Measurements from ENCODE around the gene CD40LG.

Gene CD40LG

DNA sequence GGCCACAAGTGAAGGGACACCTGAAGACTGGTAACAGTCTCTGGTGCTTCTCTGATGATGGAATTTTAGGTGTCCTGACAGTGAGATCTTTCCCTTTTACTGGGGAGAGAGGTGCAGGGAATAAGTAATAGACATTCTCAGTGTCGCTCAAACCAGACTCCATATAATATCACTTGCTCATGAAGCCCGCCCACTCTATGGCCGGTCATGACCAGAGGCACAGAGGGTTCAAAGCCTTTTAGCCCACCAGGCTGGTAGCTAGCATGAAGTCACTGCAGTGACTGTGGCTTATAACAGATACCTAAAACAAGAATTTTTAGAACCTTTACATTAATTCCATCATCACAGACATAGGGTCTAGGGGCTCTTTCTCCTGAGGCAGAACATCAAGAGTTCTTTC, 2.9 kb downstream of the CD40LG start:
- no peak for DNase-seq (ENCODE audit: low read depth)

DNA sequence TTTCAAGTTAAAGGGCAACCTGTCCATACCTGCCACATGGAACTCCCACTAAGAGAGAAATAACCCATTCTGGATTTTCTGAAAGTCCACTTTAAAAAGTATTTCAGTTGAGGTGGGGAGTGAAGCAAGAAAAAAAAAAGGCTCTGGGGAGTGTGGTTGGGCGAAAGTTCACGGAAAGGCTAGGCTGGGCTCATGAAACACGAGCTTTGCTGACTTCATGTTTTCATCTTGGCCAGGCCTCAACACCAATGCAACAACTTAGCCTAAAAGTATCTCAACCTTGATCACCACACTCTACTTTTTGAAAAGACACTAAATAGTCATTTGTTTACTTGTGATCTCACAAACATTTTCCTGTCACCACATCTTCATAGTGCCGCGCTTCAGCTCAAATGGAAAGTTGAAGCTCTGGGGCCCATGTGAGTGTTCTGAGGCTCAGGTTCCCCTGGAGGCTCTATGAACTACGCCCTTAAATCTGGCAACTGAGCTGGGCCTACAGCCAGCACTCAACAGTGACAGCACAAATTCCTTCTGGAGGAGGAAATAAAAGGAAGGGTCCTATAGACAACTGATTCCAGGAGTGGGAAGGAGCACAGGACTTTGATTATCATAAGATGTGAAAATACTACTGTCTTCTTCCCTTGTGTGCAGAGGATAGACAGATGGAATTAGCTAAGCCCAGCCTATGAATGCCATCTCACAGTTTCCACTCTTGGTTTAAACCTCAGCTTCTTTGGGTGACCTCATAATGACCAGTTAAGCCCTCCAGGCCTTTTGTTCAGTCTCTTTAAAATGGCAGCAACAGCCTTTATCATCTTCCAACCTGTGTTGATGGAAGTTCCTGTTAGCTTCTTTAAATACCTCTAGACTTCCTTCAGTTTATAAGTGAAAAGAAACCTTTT, 5.1 kb downstream of the CD40LG start:
- DNase-seq (ENCODE audit: low read depth) = no peak

DNA sequence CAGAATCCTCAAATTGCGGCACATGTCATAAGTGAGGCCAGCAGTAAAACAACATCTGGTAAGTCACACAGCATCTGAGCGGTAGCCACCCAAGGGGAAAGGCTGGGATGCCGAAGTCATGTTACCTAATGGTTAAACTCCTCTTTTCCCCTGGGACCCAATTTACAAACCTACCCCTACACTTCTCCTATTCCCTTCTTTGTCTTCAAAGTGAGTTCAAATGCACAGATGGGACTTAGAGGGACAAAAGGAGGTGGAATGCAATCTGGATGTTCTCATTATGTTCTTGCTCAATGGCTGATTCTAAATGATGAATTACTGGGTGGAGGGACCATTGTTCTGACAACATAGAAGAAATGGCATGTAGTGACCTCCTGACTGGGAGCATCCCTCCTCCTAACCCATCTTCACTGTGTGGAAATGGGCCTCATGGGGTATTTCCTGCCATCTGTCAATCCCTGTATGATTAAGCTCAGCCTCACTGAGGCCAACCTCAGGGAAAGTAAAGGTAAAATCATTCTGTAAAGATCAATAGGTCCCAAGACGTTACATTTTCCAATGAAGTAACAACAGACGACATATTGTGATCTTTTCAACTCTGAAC, 8.5 kb downstream of the CD40LG start:
- no peak for DNase-seq (ENCODE audit: low read depth)

DNA sequence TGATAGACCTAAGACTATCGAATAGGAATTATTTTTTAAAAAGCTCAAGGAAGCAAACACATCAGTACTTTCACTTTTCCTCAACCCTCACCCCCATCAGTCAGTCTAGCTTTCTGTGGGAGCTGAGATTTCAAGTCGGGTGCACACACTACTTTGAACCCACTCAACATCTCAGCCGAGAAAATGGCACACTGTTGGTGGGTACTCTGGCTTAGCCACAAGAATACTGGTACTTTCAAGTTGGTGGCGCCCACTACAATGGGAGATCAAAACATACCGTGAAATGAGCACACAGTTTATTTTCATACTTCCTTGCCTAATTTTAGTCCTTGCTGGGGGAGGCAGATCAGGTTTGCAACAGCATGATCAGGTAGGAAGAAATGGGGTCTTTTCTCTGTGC, 10.2 kb downstream of the CD40LG start:
- no peak for DNase-seq (ENCODE audit: low read depth)

DNA sequence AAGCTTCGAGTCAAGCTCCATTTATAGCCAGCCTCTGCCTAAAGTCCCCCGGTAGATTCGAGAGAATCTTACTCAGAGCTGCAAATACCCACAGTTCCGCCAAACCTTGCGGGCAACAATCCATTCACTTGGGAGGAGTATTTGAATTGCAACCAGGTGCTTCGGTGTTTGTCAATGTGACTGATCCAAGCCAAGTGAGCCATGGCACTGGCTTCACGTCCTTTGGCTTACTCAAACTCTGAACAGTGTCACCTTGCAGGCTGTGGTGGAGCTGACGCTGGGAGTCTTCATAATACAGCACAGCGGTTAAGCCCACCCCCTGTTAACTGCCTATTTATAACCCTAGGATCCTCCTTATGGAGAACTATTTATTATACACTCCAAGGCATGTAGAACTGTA, 11.2 kb downstream of the CD40LG start:
- no peak for DNase-seq (ENCODE audit: low read depth)

DNA sequence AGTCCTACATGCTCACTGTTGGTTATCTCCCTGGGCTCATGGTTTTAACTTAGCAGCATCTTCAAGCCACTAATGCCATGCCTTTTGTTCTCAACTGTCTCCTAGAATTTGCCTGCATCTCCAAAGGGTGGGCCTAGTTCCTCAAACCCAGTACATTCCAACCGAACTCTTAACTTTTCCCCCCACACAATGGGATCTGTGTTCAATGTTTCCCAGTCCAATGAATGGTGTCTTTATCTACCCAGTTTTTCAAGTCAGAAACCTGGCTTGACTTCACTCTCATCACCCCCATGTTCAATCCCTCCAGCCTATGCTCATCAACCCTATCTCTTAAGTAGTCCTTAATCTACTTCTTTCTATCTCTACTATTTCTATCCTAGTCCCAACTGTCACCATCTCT, 12.9 kb downstream of the CD40LG start:
- no peak for DNase-seq (ENCODE audit: low read depth)

DNA sequence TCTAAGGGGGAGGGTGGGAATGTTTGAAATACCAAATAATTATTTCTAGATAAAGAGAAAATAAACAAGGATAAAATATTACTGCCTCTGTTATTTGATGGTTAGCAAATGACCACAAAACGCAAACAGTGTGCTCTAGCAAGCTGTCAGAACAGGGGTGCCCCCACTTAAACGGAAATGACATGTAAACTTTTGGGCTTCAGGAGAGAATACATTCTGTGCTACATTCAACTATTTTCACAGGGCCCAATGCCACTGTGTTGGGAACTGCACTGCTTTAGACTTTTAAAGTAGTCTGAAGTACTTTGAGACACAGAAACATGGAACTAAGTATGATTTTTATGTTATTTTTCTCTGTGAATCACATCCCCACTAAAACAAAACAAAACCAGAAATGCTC, 14.1 kb downstream of the CD40LG start:
- no peak for DNase-seq (ENCODE audit: low read depth)

DNA sequence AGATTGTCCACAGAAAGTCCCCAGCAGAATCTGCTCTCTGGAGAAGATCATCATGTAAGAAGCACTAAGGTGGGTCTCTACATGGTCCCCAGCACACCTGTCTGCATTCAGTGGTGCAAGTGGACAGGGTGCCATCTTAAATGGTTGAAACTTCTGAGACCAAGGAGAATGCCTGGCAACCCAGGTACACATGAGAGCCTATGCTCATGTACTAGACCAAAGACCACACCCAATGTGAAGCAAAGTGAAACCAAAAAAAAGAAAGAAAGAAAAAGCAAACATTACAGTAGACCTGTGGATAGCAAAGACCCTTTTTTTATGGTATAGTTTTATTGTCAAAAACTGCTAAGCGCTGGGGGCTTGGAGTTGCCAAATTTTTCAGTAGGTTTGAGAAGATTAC, 15.0 kb downstream of the CD40LG start:
- no peak for DNase-seq (ENCODE audit: low read depth)

DNA sequence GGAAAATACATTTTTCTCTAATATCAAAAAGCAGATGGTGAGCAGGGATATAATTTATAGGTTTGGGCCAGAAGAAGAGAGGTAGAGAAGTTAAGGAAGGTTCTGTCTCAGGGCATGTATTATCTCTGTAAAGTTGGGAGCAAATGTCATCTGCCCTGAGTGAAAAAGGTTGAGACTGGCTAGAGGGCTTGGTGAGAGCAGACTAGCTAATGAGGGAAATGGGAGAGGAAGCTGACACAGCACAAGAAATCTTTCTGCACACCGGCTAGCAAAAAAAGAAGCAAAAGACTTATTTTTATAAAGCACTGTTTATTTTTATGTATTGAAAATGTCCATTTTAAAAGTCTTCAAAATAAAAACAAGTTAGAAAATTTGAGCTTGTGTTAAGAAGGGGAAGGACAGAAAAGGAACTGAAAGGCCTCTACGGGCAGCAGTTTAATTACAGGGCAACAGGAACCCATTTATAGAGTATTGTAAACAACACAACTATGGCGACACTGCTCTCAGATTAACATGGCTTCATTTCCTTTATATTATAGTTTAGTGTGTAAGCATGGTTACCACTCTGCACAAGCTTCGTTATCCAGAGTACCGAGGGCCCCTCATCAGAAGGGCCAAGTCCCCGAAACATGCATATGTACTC, 17.4 kb downstream of the CD40LG start:
- DNase-seq (ENCODE audit: low read depth) = no peak

DNA sequence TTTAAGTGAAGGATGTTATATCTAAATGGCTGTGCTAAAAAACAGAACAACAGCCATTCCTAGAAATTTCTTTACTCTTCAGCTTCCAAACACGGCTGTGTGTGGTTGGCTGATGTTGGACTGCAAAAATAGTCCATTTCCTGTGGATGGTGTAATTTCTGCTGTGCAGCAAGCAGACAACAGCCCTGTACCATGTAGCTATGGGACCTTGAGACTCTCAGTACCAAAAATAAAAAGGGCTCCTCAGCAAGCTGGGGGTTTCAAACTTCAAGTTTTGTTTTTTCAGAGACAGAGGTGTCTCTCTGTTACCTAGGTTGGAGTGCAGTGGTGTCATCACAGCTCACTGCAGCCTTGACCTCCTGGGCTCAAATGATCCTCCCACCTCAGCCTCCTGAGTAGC, 18.1 kb downstream of the CD40LG start:
- DNase-seq (ENCODE audit: low read depth) = no peak

DNA sequence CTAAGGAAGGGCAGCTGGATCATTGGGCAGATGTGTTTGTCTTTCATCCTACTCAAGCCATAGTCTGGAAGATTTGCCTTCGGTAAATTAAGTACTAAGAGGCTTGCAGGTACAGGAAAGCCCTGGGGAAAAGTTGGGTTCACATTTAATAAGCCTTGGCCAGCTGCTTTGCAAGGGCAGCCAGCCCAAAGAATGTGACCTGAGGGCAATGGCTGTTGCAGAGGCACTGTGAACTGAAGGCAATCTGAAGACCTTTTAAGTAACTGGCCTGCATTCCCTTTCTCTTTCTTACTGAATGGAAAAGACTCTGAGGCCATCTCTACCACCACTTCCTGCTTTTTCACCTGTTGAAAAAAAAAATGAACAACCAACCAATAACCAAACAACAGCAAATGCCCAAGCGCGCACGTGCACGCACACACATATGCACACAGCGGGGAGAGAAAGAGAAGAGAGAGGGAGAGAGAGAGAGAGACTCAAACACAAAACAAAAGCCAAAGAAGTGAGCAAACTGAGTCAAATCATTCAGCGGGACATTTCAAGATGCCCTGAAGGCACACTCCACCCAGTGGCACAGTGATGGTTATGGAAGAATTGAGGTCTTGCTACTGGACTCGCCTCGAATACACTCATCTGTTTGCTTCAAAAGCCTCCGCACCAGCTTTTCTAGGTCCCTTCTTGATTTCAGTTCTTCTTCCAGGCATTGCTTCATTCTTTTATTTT, 19.6 kb downstream of the CD40LG start:
- DNase-seq (ENCODE audit: low read depth) = no peak

DNA sequence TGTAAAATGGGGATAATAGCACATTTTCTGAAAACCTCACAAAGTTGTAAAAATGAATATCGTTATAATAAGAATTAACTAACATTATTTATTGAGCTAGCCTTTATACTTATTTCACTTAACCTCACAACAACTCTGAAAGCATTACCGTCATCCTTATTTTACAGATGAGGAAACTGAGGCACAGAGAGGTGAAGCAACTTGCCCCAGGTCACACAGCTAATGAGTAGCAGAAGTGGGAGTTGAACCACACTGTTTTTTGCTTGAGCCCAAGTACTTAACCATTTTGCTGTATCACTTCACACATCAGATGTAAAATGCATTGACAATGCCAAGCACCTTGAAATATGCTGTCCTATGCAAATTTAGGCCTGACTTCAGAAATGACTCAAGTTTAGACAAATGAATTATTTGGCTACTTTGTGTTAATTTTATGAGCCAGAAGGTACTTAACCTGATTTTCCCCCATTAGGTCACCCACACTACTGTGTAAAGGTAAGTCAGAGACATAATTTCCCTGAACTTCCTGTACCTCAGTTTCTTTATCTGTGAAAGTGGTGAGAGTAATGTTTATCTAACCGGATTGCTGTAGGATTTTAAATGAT, 23.1 kb downstream of the CD40LG start:
- DNase-seq (ENCODE audit: low read depth) = no peak

DNA sequence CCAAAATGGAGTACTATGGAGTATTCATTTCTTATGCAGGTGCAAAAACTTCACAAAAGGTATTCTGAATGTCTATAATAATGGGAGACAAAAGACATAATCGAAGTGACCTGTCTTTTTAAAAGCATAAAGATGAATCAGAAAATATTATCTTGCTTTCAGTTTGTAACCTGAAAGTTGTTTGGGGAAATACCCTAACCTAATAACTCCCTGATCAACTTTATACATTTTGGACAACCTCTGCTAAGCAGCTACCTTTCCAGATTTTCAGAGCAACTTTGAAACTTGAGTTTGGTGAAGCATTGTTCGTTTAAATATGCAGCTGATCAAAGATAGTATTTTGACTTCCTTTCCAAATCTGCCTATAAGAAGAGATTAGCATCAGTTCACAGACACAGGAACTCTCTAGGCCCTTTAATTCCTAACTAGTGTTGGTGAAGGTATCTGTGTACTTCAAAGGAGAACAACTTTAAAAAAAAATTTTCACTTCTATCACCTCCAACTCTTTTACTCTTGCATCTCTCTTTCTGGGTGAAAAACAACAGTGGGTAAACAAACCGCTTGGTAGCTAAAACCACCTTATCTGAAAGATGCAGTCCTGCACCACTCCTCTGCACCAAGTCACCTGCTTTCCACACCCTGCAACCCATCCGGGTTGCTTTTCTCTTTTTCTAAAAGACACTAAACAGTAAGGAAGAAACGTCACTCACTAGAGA, 26.5 kb downstream of the CD40LG start:
- DNase-seq (ENCODE audit: low read depth) = no peak

DNA sequence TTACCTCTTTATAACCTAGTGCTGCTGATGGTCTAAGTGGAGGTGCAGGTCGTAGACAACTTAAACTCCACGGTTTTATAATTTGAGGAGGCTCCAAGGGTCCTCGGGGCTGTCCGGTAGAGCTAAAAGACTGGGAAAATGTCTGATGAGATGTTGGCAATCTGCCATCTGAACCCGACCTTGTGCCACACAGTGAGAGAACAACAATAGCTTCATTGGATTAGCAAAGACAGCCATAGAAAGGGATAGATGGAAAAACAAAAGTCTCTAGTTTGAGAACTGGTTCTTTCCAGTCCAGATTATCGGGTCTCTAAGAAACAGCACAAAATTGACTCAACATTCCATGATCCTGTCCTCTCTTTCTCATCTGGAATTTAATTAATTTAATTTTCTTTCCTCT, 31.6 kb downstream of the CD40LG start:
- DNase-seq (ENCODE audit: low read depth) = no peak

DNA sequence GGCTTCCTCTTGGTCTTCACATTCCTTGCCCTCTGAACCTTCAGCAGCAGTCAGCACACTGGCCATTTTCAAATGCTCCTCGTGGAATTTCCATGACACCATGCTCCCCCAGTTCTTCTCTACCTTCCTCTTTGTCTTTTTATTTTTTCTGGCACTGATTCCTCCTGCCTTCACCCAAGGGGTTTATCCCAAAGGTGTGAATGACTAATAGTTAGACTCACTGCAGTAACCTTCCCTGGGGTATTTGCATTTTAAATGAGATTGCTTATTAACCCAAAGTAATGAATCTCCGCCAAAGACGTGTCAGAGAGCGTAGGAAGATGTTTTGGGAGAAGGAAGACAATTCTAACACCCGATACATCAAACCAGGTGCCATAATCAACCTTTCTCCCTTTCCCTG, 36.2 kb downstream of the CD40LG start:
- DNase-seq (ENCODE audit: low read depth) = no peak

DNA sequence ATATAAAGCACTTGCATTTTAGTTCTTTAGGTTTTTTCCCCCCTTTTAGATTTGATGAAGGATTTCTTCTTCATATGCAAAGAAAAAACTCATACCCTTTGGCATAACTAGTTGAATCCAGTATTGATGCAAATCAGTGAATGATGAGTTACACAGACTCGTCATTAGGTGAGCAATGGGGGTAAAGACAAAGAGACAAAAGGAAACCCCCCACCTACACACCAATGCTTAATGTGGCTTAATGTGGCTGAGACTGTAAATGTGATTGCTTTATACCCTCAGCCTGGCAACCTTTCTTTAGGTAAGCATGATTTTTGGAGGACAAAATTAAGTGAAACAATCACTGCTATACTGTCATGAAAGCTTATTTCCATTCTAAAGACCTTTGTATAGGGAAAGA, 39.5 kb downstream of the CD40LG start:
- no peak for DNase-seq (ENCODE audit: low read depth)

DNA sequence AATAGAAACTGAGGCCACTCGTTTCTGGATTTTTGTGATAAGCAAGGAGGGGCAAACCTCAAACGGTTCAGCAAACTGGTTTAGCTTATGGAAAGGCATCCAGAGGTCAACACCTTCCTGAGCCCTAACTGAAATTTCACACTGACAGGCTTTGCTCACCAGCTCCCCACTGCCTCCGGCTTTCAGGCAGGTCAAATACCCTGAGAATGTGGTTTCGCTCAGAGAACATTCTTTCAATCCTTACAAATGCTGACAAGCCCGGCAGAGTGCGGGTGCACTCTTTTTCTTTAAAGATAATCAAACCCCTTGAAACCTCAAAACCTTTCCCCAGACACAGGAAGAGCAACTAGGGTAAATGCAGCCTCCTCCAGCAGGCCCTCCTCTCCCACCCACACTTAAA, 41.5 kb downstream of the CD40LG start:
- no peak for DNase-seq (ENCODE audit: low read depth)

DNA sequence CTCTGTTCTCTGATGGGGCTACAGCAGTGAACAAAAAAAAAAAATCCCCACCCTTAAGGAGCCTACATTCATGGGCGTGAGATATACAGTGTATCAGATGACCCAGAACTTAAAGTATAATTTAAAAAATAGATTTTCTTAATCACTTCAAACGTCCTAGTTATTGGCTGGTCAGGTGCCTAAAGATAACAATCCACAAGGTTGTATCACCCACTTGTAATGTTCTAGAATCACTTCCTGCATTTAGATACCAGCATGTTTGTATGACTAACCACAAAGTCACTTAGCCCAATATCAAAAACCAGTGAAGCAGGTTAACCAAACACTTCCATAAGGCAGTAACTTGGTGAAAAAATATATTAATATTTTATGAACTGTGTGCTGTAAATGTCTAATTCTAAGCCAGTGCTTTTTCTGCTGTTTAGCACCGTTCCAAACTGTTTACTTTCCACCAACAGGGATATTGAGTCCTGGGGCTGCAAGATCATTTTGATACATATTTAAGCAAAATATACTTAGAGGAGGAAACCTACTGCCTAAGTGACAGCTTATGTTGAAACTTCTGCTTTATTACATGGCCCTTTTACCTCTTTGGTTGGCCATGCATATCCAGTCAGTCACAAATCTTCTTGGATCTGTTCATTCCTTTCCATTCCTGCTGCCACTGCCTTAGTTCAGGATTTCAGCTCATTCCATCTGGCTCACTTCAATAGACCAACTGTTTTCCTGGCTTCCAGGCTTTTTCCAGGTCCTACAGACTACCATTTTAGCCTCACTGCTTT, 43.3 kb downstream of the CD40LG start:
- no peak for DNase-seq (ENCODE audit: low read depth)

DNA sequence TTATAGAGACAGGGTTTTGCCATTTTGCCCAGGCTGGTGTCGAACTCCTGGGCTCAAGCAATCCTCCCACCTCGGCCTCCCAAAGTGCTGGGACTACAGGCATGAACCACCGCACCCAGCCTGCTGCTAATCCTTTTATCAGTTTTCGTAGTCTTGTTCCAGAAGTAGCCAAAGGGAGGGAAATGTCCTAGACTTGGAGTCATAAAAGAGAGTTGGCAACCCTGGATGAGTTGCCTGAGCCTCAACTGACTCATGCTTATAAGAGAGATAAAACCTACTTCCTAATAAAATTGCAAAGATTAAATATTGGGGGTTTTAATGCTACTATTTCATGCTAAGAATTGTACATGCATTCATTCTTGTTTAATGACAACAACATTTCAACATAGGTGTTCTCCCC, 44.3 kb downstream of the CD40LG start:
- no peak for DNase-seq (ENCODE audit: low read depth)

DNA sequence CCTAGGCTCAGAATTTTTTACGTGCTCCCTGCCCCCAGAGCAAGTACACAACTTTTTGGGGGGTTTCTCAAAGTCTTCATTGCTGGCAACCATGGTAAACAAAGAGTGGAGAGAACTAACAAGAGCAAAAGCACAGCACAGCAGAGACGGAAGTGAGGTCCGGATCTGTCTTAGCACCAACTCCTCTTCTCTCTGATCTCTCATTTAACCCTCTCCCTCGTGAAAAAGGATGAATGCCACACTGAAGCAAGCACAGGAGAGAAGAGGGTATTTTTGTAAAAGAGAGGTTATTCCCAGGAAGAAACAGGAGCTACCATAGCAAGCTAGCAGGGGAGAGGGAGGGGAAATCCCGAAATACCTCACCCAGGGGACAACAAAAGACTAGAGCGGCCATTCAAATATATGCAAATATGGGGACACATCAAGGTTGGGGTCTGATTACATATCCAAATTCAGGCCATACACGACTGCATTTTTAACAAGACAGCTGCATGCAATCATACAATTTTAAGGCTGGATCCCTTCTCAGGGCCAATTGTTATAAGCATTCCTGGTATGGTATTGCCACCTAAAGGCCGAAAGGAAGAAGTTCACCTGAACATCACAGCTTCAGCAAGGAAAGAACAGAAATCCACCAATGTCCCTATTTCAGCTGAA, 46.6 kb downstream of the CD40LG start:
- DNase-seq (ENCODE audit: low read depth) = no peak
